ENCODE measurements around the gene KCNG2. TPM values are rescaled to one million over a fixed set of nuclear protein-coding genes. Genes with fewer than 3 reads are reported as not detected.
A peak's percentile ranks its signal among the peaks of the same experiment; 100 is the strongest.

Gene KCNG2
- total and polyA plus RNA-seq, 2 of the 8 experiments (the other 6 are each of a cell fraction or from before 2014, with no cell fraction given) = 0.19 to 0.74 TPM

GRCh38 chr18:79944126-79944731, 146.5 kb downstream of the KCNG2 start:
- CTCF ChIA-PET (ENCODE audit: partially characterized antibody) = interaction anchor here (0.7 to 4.4 kb wide), 5 partner anchors 10 to 168 kb away, joined by 3 to 19 read pairs (median 4); no protein-coding TSS in a partner anchor
- H2BK20ac ChIP-seq (ENCODE audit: low read length) = no peak overlapping the region
- H3K9ac ChIP-seq (replicated peaks in 1 of 4; ENCODE audit: extremely low read depth in 1 of 4, low read depth in 3 of 4, low read length in 3 of 4) = no peak overlapping the region
- H3K23me2 ChIP-seq (ENCODE audit: low read depth, low read length) = no peaks in the 10 kb centered on the region
- no peak overlapping the region for H2BK5ac ChIP-seq (ENCODE audit: low read depth, low read length)
- no peak overlapping the region for H3K4me2 ChIP-seq (ENCODE audit: insufficient read depth in 1 of 2, low read depth in 2 of 2, low read length in 2 of 2)
- H3K79me2 ChIP-seq (ENCODE audit: control insufficient read depth in 1 of 2, insufficient read depth in 2 of 2, low read length in 2 of 2) = peaks cover 0 to 3% of the 10 kb centered on the region in 2 experiments; a peak in 1 of 4 replicates
- H3K27me3 ChIP-seq (replicated peaks in 1 of 4; ENCODE audit: control insufficient read depth in 3 of 4, extremely low read depth in 1 of 4, insufficient read depth in 3 of 4, low read length in 3 of 4) = no peaks in the 10 kb centered on the region; a peak in 1 of 7 replicates
- FAIRE-seq (no peak), DNase-seq (ENCODE audit: low read depth in 1 of 2, low spot score in 2 of 2) (no peak)
- H3K56ac ChIP-seq (replicated peaks; ENCODE audit: insufficient read length, low read depth, low read length) = no peak overlapping the region
- H3K79me1 ChIP-seq (ENCODE audit: low read depth, low read length) = peaks cover 3% of the 10 kb centered on the region; the same call in 1 of the 2 replicates
- no peak overlapping the region for H3K4me3 ChIP-seq (ENCODE audit: extremely low read depth in 1 of 4, insufficient read depth in 2 of 4, low read depth in 3 of 4, low read length in 4 of 4)
- H3K4ac ChIP-seq (replicated peaks; ENCODE audit: insufficient read length, low read depth, low read length) = no peak overlapping the region
- no peak overlapping the region for H2AK5ac ChIP-seq (ENCODE audit: low read depth, low read length)
- no peak overlapping the region for H3K18ac ChIP-seq (ENCODE audit: extremely low read depth, low read length)
- H3K9me3 ChIP-seq (ENCODE audit: insufficient read depth in 2 of 2, low read depth in 1 of 2, low read length in 1 of 2) = no peaks in the 10 kb centered on the region
- H2BK15ac ChIP-seq (ENCODE audit: low read length) = no peak overlapping the region
- no peak overlapping the region for H2BK120ac ChIP-seq (replicated peaks; ENCODE audit: low read depth, low read length)
- no peak overlapping the region for H3K14ac ChIP-seq (ENCODE audit: insufficient read length)
- 76% methylated on average over 11 of the region's 11 CpGs; no CpG with 5 or more reads in 1 of the 2 experiments for WGBS, 2 experiments (ENCODE audit: extremely low coverage in 1 of 2, insufficient coverage in 1 of 2, insufficient read length in 1 of 2, insufficient replicate concordance in 2 of 2, low coverage in 1 of 2, low lambda C conversion rate in 2 of 2, missing lambda C conversion rate in 1 of 2)
- H4K20me1 ChIP-seq (replicated peaks in 1 of 2; ENCODE audit: control insufficient read depth in 1 of 2, insufficient read depth in 2 of 2, low read length in 2 of 2) = peaks cover 5 to 19% of the 10 kb centered on the region in 2 experiments
- H4K5ac ChIP-seq (ENCODE audit: insufficient read length, low read depth, low read length) = peak overlapping the region; percentile 30
- no peak overlapping the region for H3K27ac ChIP-seq (ENCODE audit: low read depth, low read length)
- no peaks in the 10 kb centered on the region; a peak in 1 of 8 replicates for H3K36me3 ChIP-seq (ENCODE audit: control insufficient read depth in 2 of 4, insufficient read depth in 4 of 4, low read length in 3 of 4)
- H3K23ac ChIP-seq (ENCODE audit: insufficient read length) = no peak overlapping the region
- H2AFZ ChIP-seq (ENCODE audit: low read length) = no peak overlapping the region
- H4K91ac ChIP-seq (replicated peaks; ENCODE audit: insufficient read length, low read length) = no peak overlapping the region
- H3K4me1 ChIP-seq (replicated peaks in 1 of 4; ENCODE audit: control insufficient read depth in 3 of 4, insufficient read depth in 4 of 4, low read length in 3 of 4) = peaks cover 0 to 13% (median 8%) of the 10 kb centered on the region in 4 experiments; a peak in 4 of 7 replicates
- TF ChIP-seq CREB1 (IDR thresholded peaks at IDR 0.05) (no peak), POU5F1 (IDR thresholded peaks at IDR 0.05; ENCODE audit: low read depth, low read length) (no peak), FOSL1 (IDR thresholded peaks at IDR 0.05; ENCODE audit: insufficient read depth, low read depth, low read length) (no peak), PHF8 (conservative IDR thresholded peaks at IDR 0.05; ENCODE audit: low read depth, low read length) (no peak), SP1 (IDR thresholded peaks at IDR 0.05; ENCODE audit: low read depth, low read length) (no peak), BACH1 (IDR thresholded peaks at IDR 0.05; ENCODE audit: low read length) (no peak), CBX5 (IDR thresholded peaks at IDR 0.05; ENCODE audit: low read depth, low read length) (no peak), MAX (IDR thresholded peaks at IDR 0.05) (no peak)
- H4K8ac ChIP-seq (ENCODE audit: extremely low read depth, insufficient read depth, low read length) = 0 out of 2 replicates have a peak overlapping the region, but pooled peaks have one; percentile 25
- no peak overlapping the region for H2BK12ac ChIP-seq (ENCODE audit: low read depth, low read length)
- POLR2A ChIA-PET (ENCODE audit: partially characterized antibody) = interaction anchor here (1.0 to 1.1 kb wide), 2 partner anchors 41 to 43 kb away, joined by 3 read pairs; no protein-coding TSS in a partner anchor

All from H1 (cell line).